Camera-type eye (tissue), 1 donor: ENCODE measurements around the gene USP46. TPM values are rescaled to one million over a fixed set of nuclear protein-coding genes. Genes with fewer than 3 reads are reported as not detected.

Experiments used
- total RNA-seq: library from RNA; depleted of rRNA; stranded (reverse); fragments of >200 nt; gene quantifications from one replicate; pipeline ENCODE4 v1.2.3, GENCODE V29; 2014

The USP46 gene
- total RNA-seq = 33.5 TPM

DNA sequence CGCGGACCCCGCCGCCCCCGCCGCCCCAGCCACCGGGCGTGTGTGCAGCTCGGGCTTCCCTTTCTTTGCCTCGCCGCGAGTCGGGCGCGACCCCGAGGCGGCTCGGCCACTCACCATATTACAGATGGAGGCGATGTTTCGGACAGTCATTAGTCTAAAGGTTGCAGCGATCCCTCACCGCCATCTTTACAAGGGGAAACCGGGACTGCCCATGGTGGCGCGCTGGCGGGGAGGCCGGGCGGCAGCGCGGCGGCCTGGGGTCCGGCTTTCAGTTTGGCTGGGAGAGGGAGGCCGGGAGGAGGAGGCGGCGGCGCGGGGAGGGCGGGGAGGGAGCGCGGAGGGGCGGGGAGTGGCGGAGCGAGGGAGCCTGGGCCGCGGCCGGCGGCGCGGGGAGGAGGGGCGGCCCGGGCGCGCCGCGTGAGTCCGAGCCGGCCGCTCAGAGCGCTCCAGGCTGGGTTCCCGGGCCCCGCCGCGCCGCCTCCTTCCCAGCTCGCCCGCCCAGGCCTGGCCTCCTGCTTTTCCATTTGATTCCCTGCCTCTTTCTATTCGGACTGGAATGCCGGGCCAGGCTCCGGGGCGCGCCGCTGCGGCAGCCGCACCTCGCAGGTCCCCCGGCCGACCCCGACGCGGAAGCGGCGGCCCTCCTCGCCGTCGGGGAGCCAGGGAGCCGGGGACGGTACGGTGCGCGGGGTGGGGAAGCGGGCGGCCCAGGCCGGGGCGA is at the start of gene USP46:
Gene USP46, minus strand, starts transcription at position 301 of the 721 bp plus-strand sequence. Its CDS starts 151 bp downstream, at position 150.

Other genes starting within 250 kb of the USP46 start
- 0.60 TPM for gene ERVMER34-1, start 92.1 kb upstream of the USP46 start, total RNA-seq
- gene RASL11B, start 203.0 kb upstream of the USP46 start, total RNA-seq = 11.5 TPM